Heart right ventricle (tissue), 16 donors: ENCODE measurements around the gene GRN. TPM values are rescaled to one million over a fixed set of nuclear protein-coding genes. Genes with fewer than 3 reads are reported as not detected.
A peak's percentile ranks its signal among the peaks of the same experiment; 100 is the strongest.
"Not testable (repeated sequence)": the region's sequence is repeated elsewhere in the genome, so short reads cannot be mapped to it uniquely, and the experiment has no call there.

Experiments used
- ATAC-seq, 8 donors: fragments of 200-7000 bp; cut with Tn5 transposase; one replicate each; pipeline ENCODE4 v1.9.1; 2020; ENCODE audit warnings: mild to moderate bottlenecking in 8 of 8, moderate library complexity in 8 of 8, moderate number of reproducible peaks in 1 of 8
- DNase-seq, 2 donors: peaks; one replicate each; pipeline ENCODE4 v3.0.0-alpha.2; 2020
- H3K27ac ChIP-seq, 10 donors: fragments of 200-600 bp; sonication (generic) in 2 of 10; one replicate each; pipeline versions ENCODE4 v1.5.0 to v1.8.0; 2020 to 2022; ENCODE audit warnings: mild to moderate bottlenecking in 3 of 10
- H3K27me3 ChIP-seq, 7 donors: fragments of 200-600 bp; one replicate each; pipeline ENCODE4 v1.8.0; 2021 to 2022; ENCODE audit warnings: mild to moderate bottlenecking in 2 of 7
- H3K36me3 ChIP-seq, 9 donors: fragments of 200-600 bp; sonication (generic) in 1 of 9; one replicate each; pipeline versions ENCODE4 v1.5.0 to v1.8.0; 2020 to 2022; ENCODE audit warnings: mild to moderate bottlenecking in 2 of 9
- H3K4me1 ChIP-seq, 9 donors: fragments of 200-600 bp; sonication (generic) in 1 of 9; one replicate each; pipeline versions ENCODE4 v1.5.0 to v1.8.0; 2020 to 2022; ENCODE audit warnings: mild to moderate bottlenecking in 4 of 9
- H3K4me3 ChIP-seq, 10 donors: fragments of 200-600 bp; sonication (generic) in 2 of 10; one replicate each; pipeline versions ENCODE4 v1.5.0 to v1.8.0; 2020 to 2022; ENCODE audit warnings: mild to moderate bottlenecking in 7 of 10, moderate library complexity in 2 of 10
- H3K9me3 ChIP-seq, 11 donors: fragments of 200-600 bp in 10 of 11; sonication (generic) in 2 of 11; one replicate each; pipeline versions ENCODE4 v1.5.0 to v1.8.0; 2013 to 2022; ENCODE audit warnings: mild to moderate bottlenecking in 2 of 11, control low read depth in 1 of 11, moderate library complexity in 1 of 11
- WGBS, 2 donors: extraction: QIAGEN DNeasy Blood & Tissue Kit; methylation state at CpG; one replicate each; pipeline ENCODE4 v1.1.7; 2013; ENCODE audit warnings: inconsistent platforms in 1 of 2; 5-methylcytosine and 5-hydroxymethylcytosine counted together
- intact Hi-C, 10 donors: fragments of 100-400 bp; cut with DNase I; formaldehyde crosslinking; loops; one replicate each; pipeline versions ENCODE4 v1.11.1 to v1.14.2; 2022
- polyA plus RNA-seq, 2 donors: library from polyadenylated mRNA; stranded (reverse); fragments of 200-250 nt; gene quantifications; one replicate each; pipeline ENCODE4 v1.2.3, GENCODE V29; 2013
- total RNA-seq, 10 donors: library from RNA; stranded (reverse); fragmentation: NEBNext Ultra II Directional in 3 of 10; extraction: Animal tissue kit (Norgen Biotek cat#: 25700) in 3 of 10; gene quantifications; one replicate each; pipeline versions ENCODE4 v1.2.1 to v1.2.4, GENCODE V29; 2021 to 2023
- TF ChIP-seq, protein P1 (sequence below), 9 donors: fragments of 200-600 bp; sonication (generic) in 2 of 9; IDR thresholded peaks; one replicate each; pipeline versions ENCODE4 v1.5.0 to v1.8.0; 2021 to 2022; ENCODE audit warnings: antibody characterized with exemption in 9 of 9, mild to moderate bottlenecking in 5 of 9, moderate library complexity in 1 of 9
- donor health status: Arrhythmogenic right ventricular cardiomyopathy.
- donor health status: ischemic (EF 13 %, LVEDD 7.1; RV severe dilation, severe dysfunction).
- donor health status: healthy with polysubstance abuse.
- donor health status: DM: no; HTN: yes; CAD: no.
- donor health status: DM: no; HTN: no; CAD: no.
- donor health status: ischemic (EF 25% LVEDD 6.9; RV normal size, moderate dysfunction).
- donor health status: ischemic (EF 25% LVEDD 5.7; RV mildly dilated, moderate dysfunction).
- donor health status: healthy.
- donor health status: DM: yes; HTN: yes; CAD: no.
- donor health status: Ischemic cardiomyopathy.
- donor health status: ischemic (EF 35%, LVEDD 5.7; RV mildly dilated, moderate dysfunction).
- donor health status: nonischemic (EF 11% LVEDD 7.7; RV severe dilation, severe dysfunction).
- donor health status: DM: yes; HTN: yes; CAD: no.
- donor health status: PGD.
- donor health status: ischemic (EF 29% LVEDD 5.4; RV normal size, mild dysfunction).
- donor health status: nonischemic (EF 23%, LVEDD 6.1; RV moderate dilation, normal function).

GRN gene
- total and polyA plus RNA-seq, 12 donors, result 41.5 to 303 (median 148) TPM

DNA sequence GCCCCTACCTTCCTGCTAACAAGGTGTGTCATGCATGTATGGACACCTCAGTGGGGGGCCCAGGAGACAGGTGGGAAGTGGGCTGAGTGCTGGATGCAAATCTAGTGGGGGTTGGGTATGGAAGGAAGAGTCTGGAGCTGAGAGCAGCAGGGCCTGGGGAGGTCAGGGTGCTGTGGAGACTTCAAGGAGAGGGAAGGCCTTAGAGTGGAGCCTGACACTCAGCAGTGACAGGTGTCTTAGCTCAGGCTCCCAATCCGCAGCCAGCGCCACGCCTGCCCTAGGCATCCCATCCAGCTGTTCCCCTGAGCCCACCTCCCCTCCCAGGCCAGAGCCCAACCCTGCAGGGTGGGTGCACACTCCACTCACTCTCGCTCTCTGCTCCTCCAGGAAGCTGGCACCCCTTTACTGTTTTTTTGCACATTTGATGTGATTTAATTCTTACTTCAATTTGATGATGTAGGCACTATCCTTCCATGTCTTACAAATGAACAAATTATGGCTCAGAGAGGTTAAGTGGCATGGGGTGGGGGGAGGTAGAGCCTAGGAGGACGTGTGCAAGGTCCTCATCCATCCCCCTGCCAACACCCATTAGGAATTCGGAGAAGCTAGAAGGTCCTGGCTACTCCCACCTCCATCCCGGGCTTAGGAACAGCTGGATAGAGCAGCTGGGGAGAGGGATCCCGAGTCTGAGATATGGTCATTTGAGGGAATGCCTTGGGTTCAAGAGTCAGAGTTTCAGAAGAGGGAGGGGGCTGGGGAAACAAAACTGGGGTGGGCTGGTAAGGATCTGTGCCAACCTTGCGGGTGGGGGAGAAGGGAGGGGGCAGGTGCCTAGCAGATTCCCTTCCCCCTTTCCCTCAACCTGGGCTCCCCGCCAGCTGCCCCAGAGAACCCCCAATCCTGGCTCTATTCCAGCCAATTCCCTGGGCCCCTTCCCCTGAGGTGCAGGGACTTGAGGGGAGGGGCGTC is 16.5 kb downstream of the GRN start:
- H3K36me3 ChIP-seq, result no peaks in the 10 kb centered on the region
- peaks cover 0 to 41% (median 0%) of the 10 kb centered on the region in 7 donors for H3K27me3 ChIP-seq
- DNase-seq (no peak), ATAC-seq (peak in 2 of 8 donors; percentile 3 to 19)
- intact Hi-C loops, result no loop called here
- no peak overlapping the region for H3K27ac ChIP-seq
- TF ChIP-seq, protein P1, sequence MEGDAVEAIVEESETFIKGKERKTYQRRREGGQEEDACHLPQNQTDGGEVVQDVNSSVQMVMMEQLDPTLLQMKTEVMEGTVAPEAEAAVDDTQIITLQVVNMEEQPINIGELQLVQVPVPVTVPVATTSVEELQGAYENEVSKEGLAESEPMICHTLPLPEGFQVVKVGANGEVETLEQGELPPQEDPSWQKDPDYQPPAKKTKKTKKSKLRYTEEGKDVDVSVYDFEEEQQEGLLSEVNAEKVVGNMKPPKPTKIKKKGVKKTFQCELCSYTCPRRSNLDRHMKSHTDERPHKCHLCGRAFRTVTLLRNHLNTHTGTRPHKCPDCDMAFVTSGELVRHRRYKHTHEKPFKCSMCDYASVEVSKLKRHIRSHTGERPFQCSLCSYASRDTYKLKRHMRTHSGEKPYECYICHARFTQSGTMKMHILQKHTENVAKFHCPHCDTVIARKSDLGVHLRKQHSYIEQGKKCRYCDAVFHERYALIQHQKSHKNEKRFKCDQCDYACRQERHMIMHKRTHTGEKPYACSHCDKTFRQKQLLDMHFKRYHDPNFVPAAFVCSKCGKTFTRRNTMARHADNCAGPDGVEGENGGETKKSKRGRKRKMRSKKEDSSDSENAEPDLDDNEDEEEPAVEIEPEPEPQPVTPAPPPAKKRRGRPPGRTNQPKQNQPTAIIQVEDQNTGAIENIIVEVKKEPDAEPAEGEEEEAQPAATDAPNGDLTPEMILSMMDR (IDR thresholded peaks at IDR 0.05), result no peak
- H3K9me3 ChIP-seq, result no peaks in the 10 kb centered on the region
- H3K4me1 ChIP-seq, result peaks cover 0 to 32% (median 17%) of the 10 kb centered on the region in 9 donors
- 56 to 59% methylated on average over 11 of the region's 11 CpGs for WGBS, 2 donors
- H3K4me3 ChIP-seq, result peak overlapping the region in 1 of 10 donors; percentile 78

DNA sequence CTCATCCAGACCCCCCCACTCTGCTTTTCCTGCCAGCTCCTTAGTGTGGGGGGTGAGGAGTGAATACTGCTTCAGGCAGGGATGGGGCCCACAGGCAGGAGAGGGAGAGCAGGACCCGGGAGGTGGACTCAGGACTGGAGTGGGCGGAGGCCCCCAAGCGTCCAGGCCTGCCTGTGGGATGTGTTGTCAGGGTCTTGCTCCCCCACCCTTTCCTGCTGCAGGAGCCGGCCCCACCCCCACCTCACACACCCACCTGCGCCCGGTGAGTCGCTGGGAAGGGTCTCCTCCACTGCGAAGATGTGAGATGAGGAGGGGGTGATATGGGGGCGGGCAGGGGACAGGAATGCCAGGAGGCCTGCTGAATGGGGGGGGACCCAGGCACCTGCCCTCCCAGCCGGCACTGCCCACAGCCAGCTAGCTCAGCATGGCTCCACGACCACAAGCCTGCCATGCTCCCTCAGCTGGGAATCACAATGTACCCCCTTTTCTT is 17.4 kb downstream of the GRN start:
- Histone ChIP-seq H3K4me1 (peaks cover 0 to 32% (median 17%) of the 10 kb centered on the region in 9 donors), H3K36me3 (no peaks in the 10 kb centered on the region), H3K27ac (no peak overlapping the region), H3K4me3 (peak overlapping the region in 8 of 10 donors; percentile 46 to 78 (median 68)), H3K27me3 (peaks cover 0 to 41% (median 0%) of the 10 kb centered on the region in 7 donors), H3K9me3 (no peaks in the 10 kb centered on the region)
- DNase-seq (peak in 1 of 2 donors; percentile 12), ATAC-seq (peak in 6 of 8 donors; percentile 5 to 30 (median 14))
- WGBS, 2 donors, result 19 to 29% methylated on average over 9 to 11 of the region's 11 CpGs
- intact Hi-C loops, result no loop called here
- TF ChIP-seq, protein P1 (IDR thresholded peaks at IDR 0.05), result no peak

DNA sequence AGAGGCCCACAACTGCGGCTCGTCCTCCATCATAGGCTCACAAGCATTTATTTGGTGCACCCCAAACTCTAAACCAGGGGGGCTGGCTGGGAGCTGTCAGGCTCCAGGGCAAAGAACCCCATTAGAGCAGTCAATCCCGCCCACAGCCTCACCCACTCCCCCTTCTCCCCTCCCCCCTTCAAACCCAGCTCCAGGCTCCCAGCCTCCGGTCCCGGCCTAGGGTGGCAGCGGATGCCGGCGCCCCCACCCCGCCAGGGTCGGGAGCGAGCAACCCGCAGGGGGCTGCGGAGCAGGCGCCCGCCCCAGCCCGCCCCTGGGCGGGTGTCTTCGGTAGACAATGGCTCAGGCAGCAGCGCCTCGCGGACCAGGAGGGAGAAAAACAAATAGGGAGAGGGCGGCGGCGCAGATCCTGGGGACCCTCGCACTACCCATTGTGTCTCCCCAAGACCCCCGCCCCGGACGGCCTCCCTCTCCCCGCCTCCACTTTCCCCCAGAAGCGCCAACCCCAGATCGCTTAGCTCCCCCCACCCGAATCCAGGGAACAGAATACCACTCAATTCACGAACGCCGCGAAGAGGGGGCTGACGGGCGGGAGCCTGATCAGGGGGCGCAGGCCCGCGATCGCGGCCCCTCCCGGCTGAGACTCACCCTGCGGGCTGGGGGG is 18.0 kb downstream of the GRN start:
- DNase-seq (peak in 1 of 2 donors; percentile 24), ATAC-seq (peak; percentile 26 to 48 (median 39))
- H3K9me3 ChIP-seq, result no peaks in the 10 kb centered on the region
- intact Hi-C loops, result no loop called here
- peak overlapping the region in 6 of 10 donors; percentile 22 to 73 (median 40) for H3K27ac ChIP-seq
- peaks cover 0 to 32% (median 17%) of the 10 kb centered on the region in 9 donors for H3K4me1 ChIP-seq
- 1 to 2% methylated on average over 44 to 45 of the region's 45 CpGs for WGBS, 2 donors
- H3K4me3 ChIP-seq, result peak overlapping the region; percentile 46 to 78 (median 66)
- H3K36me3 ChIP-seq, result no peaks in the 10 kb centered on the region
- H3K27me3 ChIP-seq, result peaks cover 0 to 41% (median under 1%) of the 10 kb centered on the region in 7 donors
- TF ChIP-seq, protein P1 (IDR thresholded peaks at IDR 0.05), result no peak

DNA sequence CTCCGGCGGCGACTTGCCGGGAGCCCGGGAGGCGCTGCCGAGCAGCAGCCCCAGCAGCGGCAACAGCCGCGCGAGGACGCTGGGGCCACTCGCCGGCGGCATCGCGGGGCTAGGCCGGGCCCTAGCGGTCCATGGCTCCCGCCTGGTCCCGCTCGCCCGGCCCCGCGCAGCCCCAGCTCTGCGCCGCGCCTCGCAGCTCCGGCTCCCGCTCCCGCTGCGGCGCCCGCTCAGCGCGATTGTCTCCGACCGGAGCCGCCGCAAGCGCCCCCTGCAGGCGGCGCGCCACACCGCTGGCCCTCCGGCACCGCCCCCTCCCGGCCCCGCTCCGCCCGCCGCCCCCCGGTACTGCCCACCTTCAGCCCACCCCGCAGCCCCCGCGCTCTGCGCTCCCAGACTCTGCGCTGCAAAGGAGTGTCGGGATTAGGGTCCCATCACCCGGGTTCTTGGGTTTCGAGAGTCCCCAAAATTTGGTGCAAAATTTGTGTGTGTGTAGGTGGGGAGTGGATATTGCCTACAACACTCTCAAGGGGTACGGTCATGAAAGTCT is 18.6 kb downstream of the GRN start, which contains the start of gene FAM171A2:
Gene FAM171A2, minus strand, starts transcription at position 241 of the 547 bp plus-strand sequence. Its CDS starts 139 bp downstream, at position 102.
- peak within 1 kb of the TSS; percentile 46 to 78 (median 66) for H3K4me3 ChIP-seq
- TF ChIP-seq, protein P1 (IDR thresholded peaks at IDR 0.05), result peak; percentile 54 to 96 (median 83)
- ATAC-seq (peak; percentile 55 to 89 (median 76)), DNase-seq (peak in 1 of 2 donors; percentile 73)
- no peaks in the 10 kb centered on the region for H3K9me3 ChIP-seq
- H3K27me3 ChIP-seq, result peaks cover 0 to 41% (median 6%) of the 10 kb centered on the region in 7 donors
- intact Hi-C loops, result no loop called here
- peak within 1 kb of the TSS in 6 of 10 donors; percentile 22 to 73 (median 40) for H3K27ac ChIP-seq
- H3K4me1 ChIP-seq, result peaks cover 0 to 32% (median 17%) of the 10 kb centered on the region in 9 donors
- no peaks in the 10 kb centered on the region for H3K36me3 ChIP-seq
- WGBS, 2 donors, result 1% methylated on average over 57 to 62 of the region's 63 CpGs

DNA sequence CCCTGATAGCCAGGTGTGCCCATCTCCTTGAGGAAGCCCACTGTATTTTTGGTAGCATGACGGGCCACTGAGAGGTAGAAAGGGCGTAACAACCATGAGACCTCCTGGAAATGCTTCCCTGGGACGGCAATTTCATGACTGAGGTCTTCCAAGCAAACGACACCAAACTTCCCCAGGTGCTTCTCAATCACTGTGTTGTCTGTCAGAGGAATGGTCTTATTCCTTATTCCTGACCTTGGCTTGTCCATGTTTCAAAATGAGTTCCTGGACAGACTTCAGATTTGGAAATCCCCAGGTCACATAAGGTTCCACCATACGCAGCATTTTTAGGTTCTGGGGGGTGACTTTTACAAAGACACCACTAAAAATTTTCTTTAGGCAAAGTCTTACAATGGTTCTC is 19.9 kb downstream of the GRN start:
- intact Hi-C loops, H3K9me3 ChIP-seq, H3K4me3 ChIP-seq, H3K27ac ChIP-seq, H3K36me3 ChIP-seq, ATAC-seq, DNase-seq: not testable (repeated sequence)
- WGBS, 2 donors, result 86 to 91% methylated on average over 5 of the region's 5 CpGs
- Histone ChIP-seq H3K4me1 (peaks cover 0 to 32% (median 17%) of the 10 kb centered on the region in 9 donors), H3K27me3 (peaks cover 0 to 48% (median 7%) of the 10 kb centered on the region in 7 donors)
